WI38 (cell line): ENCODE results near the gene SFXN1.

Source experiments
- H3K4me3 ChIP-seq: 2 replicates; pipeline ENCODE4 v1.5.1; 2011; ENCODE audit warnings: low read depth, mild to moderate bottlenecking, control low read depth, low read length
- CTCF ChIP-seq: IDR thresholded peaks from 2 replicates; pipeline ENCODE4 v1.5.1; 2012; ENCODE audit warnings: low read depth, mild to moderate bottlenecking, control low read depth, low read length

The SFXN1 gene

GRCh38 chr5:175572886-175573285 is 94.5 kb downstream of the SFXN1 start:
- no peak for TF ChIP-seq CTCF
- no peak overlapping the region for H3K4me3 ChIP-seq

GRCh38 chr5:175573493-175574269 is 95.3 kb downstream of the SFXN1 start:
- H3K4me3 ChIP-seq, result no peak overlapping the region
- TF ChIP-seq CTCF, result no peak

- H3K4me3 ChIP-seq, result no peak overlapping the region
- no peak for TF ChIP-seq CTCF
Observed at GRCh38 chr5:175575301-175575700, 96.9 kb downstream of the SFXN1 start.

- H3K4me3 ChIP-seq, result no peak overlapping the region
- no peak for TF ChIP-seq CTCF
Observed at GRCh38 chr5:175576096-175576495, 97.7 kb downstream of the SFXN1 start.

GRCh38 chr5:175576591-175576990 is 98.2 kb downstream of the SFXN1 start:
- H3K4me3 ChIP-seq, result no peak overlapping the region
- no peak for TF ChIP-seq CTCF
